ENCODE data around the gene CYB561D2.
A peak's percentile ranks its signal among the peaks of the same experiment; 100 is the strongest.

The CYB561D2 gene

DNA sequence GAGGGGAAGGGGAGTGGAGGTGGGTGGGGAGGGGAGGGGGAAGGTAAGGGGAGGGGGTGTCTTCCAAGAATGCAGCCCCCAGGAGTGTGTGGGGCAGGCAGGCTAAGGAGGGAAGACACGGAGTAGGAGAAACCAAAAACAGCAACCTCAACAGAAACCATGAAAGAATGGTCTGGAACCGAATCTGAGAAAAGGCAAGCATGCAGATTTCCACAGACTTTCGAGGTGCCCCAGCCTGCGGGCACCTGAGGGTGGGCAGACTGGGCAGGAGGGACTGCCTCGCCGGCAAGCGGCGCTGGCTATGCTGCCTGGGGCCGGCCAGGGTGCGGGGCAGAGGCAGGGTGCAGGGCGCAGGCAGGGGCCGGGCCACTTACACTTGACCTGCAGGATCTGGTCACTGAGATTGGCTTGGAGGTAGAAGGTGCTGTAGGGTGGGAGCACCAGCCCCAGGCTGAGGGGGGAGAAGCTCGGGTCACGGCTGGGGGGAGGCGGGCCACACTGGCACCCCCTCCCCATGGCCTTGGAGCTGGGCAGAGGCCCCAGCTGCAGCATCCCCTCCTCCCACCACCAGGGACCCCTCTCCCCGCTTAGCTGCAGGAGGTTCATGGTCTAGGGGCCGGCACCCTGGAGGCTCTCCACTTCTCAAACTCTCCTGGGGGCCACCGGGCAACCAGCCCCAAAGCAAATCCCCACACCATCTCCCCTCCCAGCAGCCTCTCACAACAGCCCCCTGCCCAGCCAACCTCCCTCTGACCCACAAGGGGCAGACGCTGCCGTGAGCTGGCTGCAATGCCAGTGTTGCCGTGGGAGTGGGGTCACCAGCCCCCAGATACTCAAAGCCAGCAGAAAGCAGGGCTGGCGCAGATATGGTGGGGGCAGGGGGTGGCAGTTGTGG, 23.9 kb downstream of the CYB561D2 start:
- Histone ChIP-seq H3K36me3 (replicated peaks; ENCODE audit: low read depth, low read length) (no peaks in the 10 kb centered on the region), H3K4me2 (ENCODE audit: low read length) (no peak overlapping the region), H2AFZ (ENCODE audit: low read depth, low read length) (no peak overlapping the region), H3K27me3 (ENCODE audit: low read depth, low read length) (peaks cover 23% of the 10 kb centered on the region), H3K4me1 (ENCODE audit: low read length) (peaks cover 2% of the 10 kb centered on the region; the same call in 1 of the 2 replicates), H3K79me2 (ENCODE audit: low read length) (no peaks in the 10 kb centered on the region), H3K27ac (ENCODE audit: low read length) (no peak overlapping the region), H3K4me3 (ENCODE audit: low read length) (no peak overlapping the region), H4K20me1 (ENCODE audit: insufficient read depth, low read length) (no peaks in the 10 kb centered on the region), H3K9me3 (ENCODE audit: insufficient read depth, low read length) (no peaks in the 10 kb centered on the region), H3K9ac (ENCODE audit: low read length) (no peak overlapping the region)
- TF ChIP-seq, protein P1, sequence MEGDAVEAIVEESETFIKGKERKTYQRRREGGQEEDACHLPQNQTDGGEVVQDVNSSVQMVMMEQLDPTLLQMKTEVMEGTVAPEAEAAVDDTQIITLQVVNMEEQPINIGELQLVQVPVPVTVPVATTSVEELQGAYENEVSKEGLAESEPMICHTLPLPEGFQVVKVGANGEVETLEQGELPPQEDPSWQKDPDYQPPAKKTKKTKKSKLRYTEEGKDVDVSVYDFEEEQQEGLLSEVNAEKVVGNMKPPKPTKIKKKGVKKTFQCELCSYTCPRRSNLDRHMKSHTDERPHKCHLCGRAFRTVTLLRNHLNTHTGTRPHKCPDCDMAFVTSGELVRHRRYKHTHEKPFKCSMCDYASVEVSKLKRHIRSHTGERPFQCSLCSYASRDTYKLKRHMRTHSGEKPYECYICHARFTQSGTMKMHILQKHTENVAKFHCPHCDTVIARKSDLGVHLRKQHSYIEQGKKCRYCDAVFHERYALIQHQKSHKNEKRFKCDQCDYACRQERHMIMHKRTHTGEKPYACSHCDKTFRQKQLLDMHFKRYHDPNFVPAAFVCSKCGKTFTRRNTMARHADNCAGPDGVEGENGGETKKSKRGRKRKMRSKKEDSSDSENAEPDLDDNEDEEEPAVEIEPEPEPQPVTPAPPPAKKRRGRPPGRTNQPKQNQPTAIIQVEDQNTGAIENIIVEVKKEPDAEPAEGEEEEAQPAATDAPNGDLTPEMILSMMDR (IDR thresholded peaks at IDR 0.05; ENCODE audit: low read depth, low read length), result no peak
- no peak for TF ChIP-seq EZH2phosphoT487 (IDR thresholded peaks at IDR 0.05; ENCODE audit: low read depth)

DNA sequence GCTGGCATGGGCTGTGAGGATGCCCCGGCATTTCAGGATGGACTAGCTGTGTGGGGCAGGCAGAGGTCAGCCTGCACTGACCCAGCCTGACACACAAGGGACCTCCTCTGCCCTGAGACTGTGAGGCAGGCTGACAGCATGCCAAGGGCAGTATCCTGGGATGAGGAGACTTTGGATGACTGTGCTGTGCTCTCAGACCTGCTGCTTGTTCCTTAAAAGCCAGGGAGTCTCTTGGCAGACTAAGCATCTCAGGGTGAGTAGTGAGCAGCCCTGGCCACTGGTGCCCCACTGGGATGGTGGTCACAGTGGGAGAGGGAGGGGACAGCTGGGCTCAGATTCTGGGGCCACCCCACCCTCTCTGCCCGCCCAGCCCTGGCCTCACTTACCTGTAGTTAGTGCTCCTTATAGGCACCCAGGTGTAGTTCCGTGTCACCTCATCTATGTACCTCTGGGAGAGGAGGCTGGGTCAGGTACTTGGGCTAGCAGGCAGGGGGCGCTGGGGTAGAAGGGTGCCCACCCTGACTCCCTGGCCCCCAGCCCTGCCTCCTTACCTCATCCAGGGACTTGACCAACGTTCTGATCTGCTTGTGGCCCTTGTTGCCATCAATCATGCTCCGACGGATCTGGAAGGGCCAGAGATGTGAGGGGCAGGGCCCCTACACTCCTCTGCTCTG, 24.7 kb downstream of the CYB561D2 start:
- Histone ChIP-seq H3K36me3 (replicated peaks; ENCODE audit: low read depth, low read length) (no peaks in the 10 kb centered on the region), H4K20me1 (ENCODE audit: insufficient read depth, low read length) (no peaks in the 10 kb centered on the region), H3K27me3 (ENCODE audit: low read depth, low read length) (peaks cover 23% of the 10 kb centered on the region), H2AFZ (ENCODE audit: low read depth, low read length) (no peak overlapping the region), H3K79me2 (ENCODE audit: low read length) (no peaks in the 10 kb centered on the region), H3K27ac (ENCODE audit: low read length) (no peak overlapping the region), H3K4me2 (ENCODE audit: low read length) (no peak overlapping the region), H3K4me1 (ENCODE audit: low read length) (peaks cover 2% of the 10 kb centered on the region; the same call in 1 of the 2 replicates), H3K4me3 (ENCODE audit: low read length) (no peak overlapping the region), H3K9ac (ENCODE audit: low read length) (no peak overlapping the region), H3K9me3 (ENCODE audit: insufficient read depth, low read length) (no peaks in the 10 kb centered on the region)
- TF ChIP-seq, protein P1 (IDR thresholded peaks at IDR 0.05; ENCODE audit: low read depth, low read length), result peak; percentile 24
- TF ChIP-seq EZH2phosphoT487 (IDR thresholded peaks at IDR 0.05; ENCODE audit: low read depth), result no peak

DNA sequence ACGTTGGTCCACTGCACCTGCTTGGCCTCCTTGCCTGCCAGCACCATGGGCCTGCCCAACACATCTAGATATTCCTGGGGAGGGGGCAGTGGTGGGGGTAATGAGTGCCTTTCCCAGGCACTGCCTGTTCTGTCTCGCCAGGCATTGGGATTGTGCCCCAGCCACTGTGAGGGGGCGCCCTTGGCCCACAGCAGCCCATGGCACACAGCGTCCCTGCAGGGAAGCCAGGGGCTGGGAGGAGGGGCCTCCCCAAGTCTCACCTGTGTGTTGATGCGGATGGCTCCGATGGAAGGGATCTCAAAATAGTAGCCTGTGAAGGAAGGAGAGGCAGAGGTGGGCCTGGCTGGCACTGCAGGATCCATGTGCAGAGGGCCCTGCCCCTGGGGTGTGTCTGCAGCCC, 27.4 kb downstream of the CYB561D2 start:
- Histone ChIP-seq H2AFZ (ENCODE audit: low read depth, low read length) (no peak overlapping the region), H3K27me3 (ENCODE audit: low read depth, low read length) (no peaks in the 10 kb centered on the region), H3K36me3 (replicated peaks; ENCODE audit: low read depth, low read length) (no peaks in the 10 kb centered on the region), H3K27ac (ENCODE audit: low read length) (no peak overlapping the region), H4K20me1 (ENCODE audit: insufficient read depth, low read length) (no peaks in the 10 kb centered on the region), H3K4me1 (ENCODE audit: low read length) (peaks cover 2% of the 10 kb centered on the region; the same call in 1 of the 2 replicates), H3K9ac (ENCODE audit: low read length) (no peak overlapping the region), H3K9me3 (ENCODE audit: insufficient read depth, low read length) (no peaks in the 10 kb centered on the region), H3K4me3 (ENCODE audit: low read length) (no peak overlapping the region), H3K4me2 (ENCODE audit: low read length) (no peak overlapping the region), H3K79me2 (ENCODE audit: low read length) (no peaks in the 10 kb centered on the region)
- no peak for TF ChIP-seq EZH2phosphoT487 (IDR thresholded peaks at IDR 0.05; ENCODE audit: low read depth)
- TF ChIP-seq, protein P1 (IDR thresholded peaks at IDR 0.05; ENCODE audit: low read depth, low read length), result 0 out of 2 replicates have a peak, but pooled peaks have one; percentile 12

DNA sequence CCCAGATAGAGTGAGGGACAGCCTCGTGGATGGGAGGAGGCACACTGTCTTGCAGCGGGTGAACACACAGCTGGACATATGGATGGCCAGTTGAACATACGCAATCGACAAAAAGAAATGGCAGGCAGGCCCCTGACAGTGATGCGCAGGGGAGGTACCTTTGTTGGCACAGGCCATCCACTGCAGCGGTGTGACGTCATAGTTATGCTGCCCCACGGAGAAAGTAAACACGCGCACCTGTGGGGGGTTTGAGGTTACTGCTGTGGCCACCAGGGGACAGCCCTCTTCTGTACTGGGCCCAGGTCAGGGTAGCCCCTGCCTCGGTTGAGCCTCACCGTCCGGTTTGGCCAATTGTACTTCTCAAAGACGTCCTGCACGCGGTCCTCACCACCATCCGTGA, 28.1 kb downstream of the CYB561D2 start:
- Histone ChIP-seq H3K27ac (ENCODE audit: low read length) (no peak overlapping the region), H3K79me2 (ENCODE audit: low read length) (no peaks in the 10 kb centered on the region), H3K9ac (ENCODE audit: low read length) (no peak overlapping the region), H3K27me3 (ENCODE audit: low read depth, low read length) (no peaks in the 10 kb centered on the region), H3K9me3 (ENCODE audit: insufficient read depth, low read length) (no peaks in the 10 kb centered on the region), H3K4me3 (ENCODE audit: low read length) (no peak overlapping the region), H4K20me1 (ENCODE audit: insufficient read depth, low read length) (no peaks in the 10 kb centered on the region), H3K4me2 (ENCODE audit: low read length) (no peak overlapping the region), H3K4me1 (ENCODE audit: low read length) (peaks cover 2% of the 10 kb centered on the region; the same call in 1 of the 2 replicates), H2AFZ (ENCODE audit: low read depth, low read length) (no peak overlapping the region), H3K36me3 (replicated peaks; ENCODE audit: low read depth, low read length) (no peaks in the 10 kb centered on the region)
- TF ChIP-seq EZH2phosphoT487 (IDR thresholded peaks at IDR 0.05; ENCODE audit: low read depth), result no peak
